Measurements from ENCODE around the gene FGFR4.
A peak's percentile ranks its signal among the peaks of the same experiment; 100 is the strongest.
"Not testable (repeated sequence)": the region's sequence is repeated elsewhere in the genome, so short reads cannot be mapped to it uniquely, and the experiment has no call there.

Gene FGFR4

GRCh38 chr5:177086654-177087397 lies at the start of gene FGFR4:
TSS of gene FGFR4 (plus strand) at chr5:177086915. CDS start at chr5:177089603, 2,688 bp downstream.
- peak; percentile 45 for DNase-seq

GRCh38 chr5:177036921-177037320 lies 49.8 kb upstream of the FGFR4 start:
- no peak for DNase-seq

DNA sequence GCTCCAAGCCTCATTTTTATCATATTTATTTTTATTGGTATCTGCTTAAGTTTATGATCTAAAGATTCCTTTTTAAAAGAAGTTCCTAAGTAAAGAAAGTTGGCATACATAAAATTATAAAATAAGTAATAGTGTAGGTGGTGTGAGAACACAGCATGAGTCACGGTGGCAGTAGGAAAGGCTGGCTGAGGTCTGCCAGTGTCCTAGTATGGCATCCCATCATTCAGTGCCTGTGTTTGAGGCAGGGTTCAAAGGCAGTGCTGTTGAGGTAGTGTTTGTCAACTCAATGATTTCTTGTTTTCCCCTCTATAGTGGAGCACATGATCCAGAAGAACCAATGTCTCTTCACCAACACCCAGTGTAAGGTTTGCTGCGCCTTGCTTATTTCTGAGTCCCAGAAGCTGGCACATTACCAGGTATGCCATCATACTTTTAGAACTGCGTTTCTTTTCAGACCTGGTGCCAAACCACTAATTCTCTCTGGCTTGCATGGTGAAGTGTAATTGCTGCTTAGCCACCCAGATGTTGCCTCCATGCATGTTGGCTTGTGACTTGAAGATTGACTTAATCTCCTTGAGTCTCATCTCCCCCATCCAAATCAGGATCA lies 45.8 kb upstream of the FGFR4 start:
- DNase-seq: no peak

DNA sequence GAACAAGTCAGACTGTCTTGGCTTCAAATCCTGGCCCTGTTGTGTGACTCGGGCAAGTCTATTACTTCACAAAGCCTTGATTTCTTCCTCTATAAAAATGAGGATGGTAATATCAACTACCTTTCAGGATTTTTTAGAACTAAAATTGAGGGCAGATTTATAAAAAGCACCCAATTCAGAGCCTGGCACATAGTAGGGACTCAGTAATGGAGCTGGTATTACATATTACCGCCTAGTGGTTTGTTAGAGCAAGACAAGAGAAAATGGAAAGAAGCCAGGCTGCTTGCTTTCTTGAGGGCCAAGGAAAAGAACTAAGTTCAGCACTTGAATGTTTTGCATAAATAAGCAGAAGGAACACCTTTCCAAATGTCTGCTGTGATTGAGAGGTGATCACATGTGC lies 44.8 kb upstream of the FGFR4 start:
- no peak for DNase-seq

- DNase-seq: no peak
These were observed 43.6 kb upstream of the FGFR4 start for GRCh38 chr5:177043114-177043513.

DNA sequence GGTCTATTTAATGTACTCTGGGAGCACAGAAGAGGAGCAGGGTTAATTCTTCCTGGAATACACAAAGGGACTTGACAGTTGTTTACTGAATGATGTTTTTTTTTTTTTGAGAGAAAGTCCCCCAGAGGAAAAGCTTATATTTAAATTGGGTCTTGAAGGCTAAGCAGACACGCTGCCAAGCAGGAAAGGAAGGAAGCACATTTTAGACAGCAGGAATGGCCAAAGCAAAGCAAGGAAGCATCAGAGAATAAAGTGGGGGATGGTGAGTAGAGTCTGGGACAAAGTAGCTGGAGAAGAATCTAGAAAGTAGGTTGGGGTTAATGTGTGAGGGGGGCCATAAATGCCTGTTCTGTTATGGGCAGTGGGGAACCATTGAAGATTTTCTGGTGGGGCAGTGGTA lies 42.8 kb upstream of the FGFR4 start:
- no peak for DNase-seq

GRCh38 chr5:177044641-177045040 lies 42.1 kb upstream of the FGFR4 start:
- DNase-seq: no peak

DNA sequence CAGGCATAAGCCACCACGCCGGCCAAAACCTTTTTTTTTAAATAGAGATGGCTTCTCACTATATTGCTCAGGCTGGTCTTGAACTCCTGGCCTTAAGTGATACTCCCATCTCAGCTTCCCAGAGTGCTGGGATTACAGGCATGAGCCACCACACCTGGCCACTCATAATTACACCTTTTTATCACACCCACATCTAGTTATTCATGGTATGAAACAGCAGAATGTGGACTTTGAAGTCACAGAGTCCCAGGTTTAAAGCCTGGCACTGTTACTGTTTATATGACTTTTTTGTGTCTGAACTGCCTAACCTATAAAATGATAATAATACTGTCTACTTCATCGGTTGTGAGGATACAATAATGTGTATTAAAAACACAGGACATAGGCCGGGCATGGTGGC lies 41.1 kb upstream of the FGFR4 start:
- DNase-seq: no peak

GRCh38 chr5:177048531-177048930 lies 38.2 kb upstream of the FGFR4 start:
- not testable (repeated sequence) for DNase-seq

- no peak for DNase-seq
These were observed 37.4 kb upstream of the FGFR4 start for GRCh38 chr5:177049285-177049684.

GRCh38 chr5:177064500-177065277 lies 22.0 kb upstream of the FGFR4 start:
- DNase-seq: no peak

DNA sequence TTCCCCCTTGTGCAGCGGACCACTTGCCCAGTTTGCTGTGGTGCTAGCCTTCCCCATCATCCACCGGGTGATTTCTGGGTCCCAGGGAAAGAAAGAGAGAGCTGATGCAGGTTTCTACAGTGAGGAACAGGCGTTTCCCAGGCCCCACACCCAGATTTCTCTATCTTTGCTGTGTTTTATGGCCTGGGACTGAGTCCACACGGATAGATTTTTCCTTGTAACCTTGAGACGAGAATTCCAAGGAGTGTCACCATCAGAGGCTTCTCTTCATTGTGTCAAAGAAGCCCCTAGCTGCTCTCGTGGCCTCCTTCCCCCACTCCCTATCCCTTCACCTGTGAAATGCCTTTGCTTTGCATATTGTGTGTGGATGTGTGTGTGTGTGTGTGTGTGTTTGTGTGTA lies 21.2 kb upstream of the FGFR4 start:
- no peak for DNase-seq

DNA sequence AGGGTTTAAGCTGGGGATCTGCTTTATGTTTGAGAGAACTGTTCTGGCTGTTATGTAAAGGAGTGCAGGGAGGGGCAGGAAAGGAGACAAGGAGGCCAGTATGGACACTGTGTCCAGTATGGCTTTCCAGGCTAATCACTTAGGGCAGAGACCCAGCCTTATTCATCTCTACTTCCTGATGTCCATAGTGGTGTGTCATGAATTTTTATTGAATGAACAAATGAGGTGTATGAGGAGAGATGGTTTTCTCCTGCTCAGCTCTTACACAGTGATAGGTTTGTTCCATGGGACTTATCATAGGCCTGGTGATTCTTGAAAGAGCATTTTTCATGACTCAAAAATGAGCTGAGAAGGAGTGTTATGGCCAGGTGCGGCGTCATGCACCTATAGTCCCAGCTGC lies 20.5 kb upstream of the FGFR4 start:
- DNase-seq: no peak

GRCh38 chr5:177067503-177067902 lies 19.2 kb upstream of the FGFR4 start:
- DNase-seq: no peak

DNA sequence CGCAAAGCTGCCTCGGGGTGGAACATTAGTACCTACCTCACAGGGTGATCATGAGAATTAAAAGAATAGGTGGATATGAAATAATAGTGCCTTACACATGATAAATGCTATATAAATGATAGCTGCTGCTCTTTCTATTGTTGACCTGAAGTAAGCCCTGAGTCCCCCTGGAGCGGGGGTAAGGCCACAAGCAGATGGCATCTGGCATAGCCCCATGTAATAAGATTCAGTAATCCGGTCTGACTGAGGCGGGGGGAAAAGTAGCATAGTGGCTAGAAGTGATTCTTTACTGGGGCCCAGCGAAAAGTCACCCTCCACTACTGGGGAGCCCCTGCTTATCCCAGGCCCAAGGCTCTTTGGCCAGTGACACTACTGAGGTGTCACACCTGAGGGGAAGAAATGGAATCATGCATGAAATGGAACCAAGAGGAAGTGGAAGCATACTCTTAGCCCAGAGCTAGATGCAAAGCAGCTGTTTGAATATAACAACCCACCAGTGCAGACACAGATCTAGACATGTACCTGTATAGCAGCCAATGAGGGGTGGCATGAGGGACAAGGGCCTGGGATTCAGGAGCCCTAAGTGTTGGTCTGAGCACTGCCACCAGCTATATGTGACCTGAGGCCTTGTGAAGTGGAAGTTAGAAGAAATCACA lies 16.1 kb upstream of the FGFR4 start:
- no peak for DNase-seq

GRCh38 chr5:177071666-177072385 lies 14.9 kb upstream of the FGFR4 start:
- peak; percentile 73 for DNase-seq

DNA sequence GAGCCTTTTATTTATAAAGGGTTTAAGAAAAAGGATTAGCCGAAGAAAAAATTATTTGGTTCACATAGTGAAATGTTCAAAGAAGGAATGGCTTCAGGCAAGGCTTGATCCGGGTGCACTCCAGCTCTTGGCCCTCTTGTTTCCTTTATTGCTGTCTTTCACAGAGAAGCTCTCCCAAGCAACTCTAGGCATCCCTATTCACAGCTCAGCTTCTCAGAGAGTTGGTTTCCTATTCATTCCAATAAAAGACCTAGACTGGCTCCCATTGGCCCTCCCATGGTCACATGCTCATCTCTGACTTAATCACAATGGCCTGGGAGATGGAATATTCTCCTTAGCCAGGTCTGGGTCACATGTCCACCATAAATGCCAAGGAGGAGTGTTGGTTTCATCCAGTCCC lies 9.4 kb upstream of the FGFR4 start:
- no peak for DNase-seq

- no peak for DNase-seq
These were observed 7.1 kb upstream of the FGFR4 start for GRCh38 chr5:177079606-177080005.

DNA sequence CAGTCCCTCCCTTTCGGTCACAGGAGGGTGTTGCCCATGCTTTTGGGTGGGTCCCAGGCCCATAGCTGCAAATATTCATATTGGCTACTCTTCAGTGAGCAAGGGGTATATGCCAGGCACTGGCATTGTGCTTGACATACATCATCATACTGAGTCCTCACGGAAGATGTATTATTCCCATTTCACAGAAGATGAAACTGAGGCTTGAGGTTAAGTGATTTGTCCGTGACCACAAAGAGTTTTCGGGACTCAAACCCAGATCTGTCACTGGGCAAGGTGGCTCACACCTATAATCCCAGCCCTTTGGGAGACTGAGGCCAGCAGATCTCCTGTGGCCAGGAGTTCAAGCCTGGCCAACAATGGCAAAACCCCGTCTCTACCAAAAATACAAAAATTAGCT lies 6.5 kb upstream of the FGFR4 start:
- DNase-seq: no peak

DNA sequence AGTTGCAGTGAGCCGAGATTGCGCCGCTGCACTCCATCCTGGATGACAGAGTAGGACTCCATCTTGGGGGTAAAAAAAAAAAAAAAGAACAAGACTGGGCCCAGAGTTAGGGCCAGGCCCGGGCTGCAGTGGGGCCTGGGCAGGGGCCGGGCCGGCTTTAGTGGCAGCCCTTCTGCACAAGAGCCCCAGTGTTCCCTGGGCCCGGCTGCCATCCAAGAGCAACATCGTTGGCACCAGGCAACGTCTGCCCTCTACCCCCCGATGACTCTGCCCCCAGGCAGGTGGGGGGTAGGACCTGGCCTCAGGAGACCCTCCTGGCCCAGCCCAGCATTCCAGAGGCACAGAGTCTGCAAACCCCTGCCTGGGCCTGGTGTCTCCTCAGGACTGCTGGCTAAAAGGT lies 4.9 kb upstream of the FGFR4 start:
- no peak for DNase-seq

- DNase-seq: no peak
These were observed 3.4 kb upstream of the FGFR4 start for GRCh38 chr5:177083357-177083756.

DNA sequence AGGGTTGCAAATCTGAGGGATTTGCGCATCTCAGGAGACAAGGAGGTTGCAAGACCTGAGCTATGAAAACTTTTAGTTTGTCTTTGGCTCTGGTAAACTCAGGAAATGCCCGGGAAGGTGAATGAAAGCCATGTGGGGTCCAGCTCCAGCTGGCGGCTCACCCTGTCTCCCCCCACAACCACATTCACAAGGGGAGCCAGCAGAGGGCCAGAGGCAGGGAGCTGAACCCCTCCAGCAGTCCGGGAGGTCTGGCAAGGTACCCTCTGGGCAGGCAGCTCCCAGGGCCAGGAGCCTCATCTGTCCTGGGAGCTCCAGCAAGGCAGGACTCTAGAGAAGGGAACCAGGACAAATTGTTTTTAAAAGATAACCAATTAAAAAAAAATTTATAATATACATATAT lies 2.5 kb upstream of the FGFR4 start:
- no peak for DNase-seq
